ENCODE data around the gene SLC25A47.
A peak's percentile ranks its signal among the peaks of the same experiment; 100 is the strongest.

SLC25A47 gene

GRCh38 chr14:100375266-100375962 lies 52.3 kb downstream of the SLC25A47 start:
- no peaks in the 10 kb centered on the region for H3K9me3 ChIP-seq (ENCODE audit: insufficient read depth, low read length)
- peak overlapping the region; percentile 79 for H3K4me3 ChIP-seq (ENCODE audit: insufficient read length, low read depth)
- peaks cover 3% of the 10 kb centered on the region for H3K4me1 ChIP-seq (ENCODE audit: insufficient read depth, insufficient read length)
- H3K9ac ChIP-seq (ENCODE audit: insufficient read length, low read depth): peak overlapping the region; percentile 89
- no peak for TF ChIP-seq YY1 (IDR thresholded peaks at IDR 0.05; ENCODE audit: insufficient read depth, insufficient read length)
- peaks cover 12% of the 10 kb centered on the region for H3K36me3 ChIP-seq (ENCODE audit: insufficient read depth, insufficient read length, low read length)
- no peak for DNase-seq (ENCODE audit: low read depth, low spot score)
- H3K27me3 ChIP-seq (ENCODE audit: insufficient read depth, insufficient read length): no peaks in the 10 kb centered on the region

DNA sequence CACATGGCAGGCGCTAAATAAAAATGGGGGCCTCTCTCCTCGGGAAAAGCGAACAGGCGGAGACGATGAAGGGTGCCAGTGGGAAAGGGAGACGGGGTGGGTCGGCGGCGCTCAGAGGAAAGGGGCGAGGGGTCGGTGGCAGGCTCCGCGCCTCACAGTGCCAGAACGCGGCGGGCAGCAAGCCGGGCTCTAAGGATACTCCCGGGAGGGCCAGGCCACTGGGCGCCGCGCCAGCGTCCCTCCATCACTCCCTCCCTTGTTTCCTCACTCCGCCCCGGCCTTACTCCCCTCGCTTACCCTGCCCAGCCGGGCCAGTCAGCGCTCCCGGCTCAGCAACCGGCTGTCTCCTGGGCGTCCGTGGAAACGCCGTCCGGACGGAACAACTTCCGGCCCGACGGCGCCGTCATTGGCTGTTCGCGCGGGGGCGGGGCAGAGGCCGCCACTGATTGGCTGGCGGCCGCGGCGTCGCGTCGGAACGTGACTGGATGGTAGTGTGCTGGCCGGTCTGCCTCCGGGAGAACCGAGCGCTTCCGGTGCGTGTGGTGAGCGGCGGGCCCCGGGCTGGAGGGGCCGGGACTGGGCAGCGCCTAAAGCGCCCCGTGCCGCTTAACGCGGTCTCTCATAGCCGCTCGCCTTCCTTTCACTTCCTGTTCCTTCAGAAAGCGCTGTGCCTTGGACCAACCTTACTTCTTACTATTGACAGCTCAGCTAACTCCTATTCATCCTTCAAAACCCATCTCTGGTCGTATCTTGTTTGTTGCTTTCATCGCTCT lies 53.0 kb downstream of the SLC25A47 start, which contains the start of gene WDR25:
Gene WDR25 (plus strand): TSS at position 523 of the 773 bp plus-strand sequence.
- peak; percentile 80 for DNase-seq (ENCODE audit: low read depth, low spot score)
- H3K4me3 ChIP-seq (ENCODE audit: insufficient read length, low read depth): peak within 1 kb of the TSS; percentile 79
- peak within 1 kb of the TSS; percentile 89 for H3K9ac ChIP-seq (ENCODE audit: insufficient read length, low read depth)
- peaks cover 12% of the 10 kb centered on the region for H3K36me3 ChIP-seq (ENCODE audit: insufficient read depth, insufficient read length, low read length)
- H3K4me1 ChIP-seq (ENCODE audit: insufficient read depth, insufficient read length): peaks cover 5% of the 10 kb centered on the region
- no peaks in the 10 kb centered on the region for H3K27me3 ChIP-seq (ENCODE audit: insufficient read depth, insufficient read length)
- no peaks in the 10 kb centered on the region for H3K9me3 ChIP-seq (ENCODE audit: insufficient read depth, low read length)
- TF ChIP-seq SUZ12 (IDR thresholded peaks at IDR 0.05; ENCODE audit: extremely low read depth, insufficient read depth, insufficient read length) (no peak), YY1 (IDR thresholded peaks at IDR 0.05; ENCODE audit: insufficient read depth, insufficient read length) (no peak), ZNF274 (IDR thresholded peaks at IDR 0.05; ENCODE audit: low read depth, low read length) (no peak)

- H3K36me3 ChIP-seq (ENCODE audit: insufficient read depth, insufficient read length, low read length): peaks cover 12% of the 10 kb centered on the region
- H3K9me3 ChIP-seq (ENCODE audit: insufficient read depth, low read length): no peaks in the 10 kb centered on the region
- H3K9ac ChIP-seq (ENCODE audit: insufficient read length, low read depth): peak overlapping the region; percentile 61
- TF ChIP-seq YY1 (IDR thresholded peaks at IDR 0.05; ENCODE audit: insufficient read depth, insufficient read length): no peak
- TF ChIP-seq ZNF274 (IDR thresholded peaks at IDR 0.05; ENCODE audit: low read depth, low read length): no peak
- no peak for TF ChIP-seq SUZ12 (IDR thresholded peaks at IDR 0.05; ENCODE audit: extremely low read depth, insufficient read depth, insufficient read length)
- H3K27me3 ChIP-seq (ENCODE audit: insufficient read depth, insufficient read length): no peaks in the 10 kb centered on the region
- no peak for DNase-seq (ENCODE audit: low read depth, low spot score)
- peak overlapping the region; percentile 45 for H3K4me3 ChIP-seq (ENCODE audit: insufficient read length, low read depth)
- H3K4me1 ChIP-seq (ENCODE audit: insufficient read depth, insufficient read length): peaks cover 7% of the 10 kb centered on the region
Observed at GRCh38 chr14:100376751-100377171, 53.6 kb downstream of the SLC25A47 start.

Data from NT2/D1 (cell line).